ENCODE measurements around the gene UCK2. TPM values are rescaled to one million over a fixed set of nuclear protein-coding genes. Genes with fewer than 3 reads are reported as not detected.
"Not testable (repeated sequence)": the region's sequence is repeated elsewhere in the genome, so short reads cannot be mapped to it uniquely, and the experiment has no call there.

UCK2 gene
- total RNA-seq (2021; ENCODE audit: unreplicated experiment) (88.4 TPM), Bru-seq, nascent RNA (percentile 93 among the genes with signal in this experiment), BruChase-seq, experiment 1, labeled RNA remaining after a 6-hour chase (percentile 82 among the genes with signal in this experiment), BruChase-seq, experiment 2, labeled RNA remaining after a 2-hour chase (percentile 86 among the genes with signal in this experiment)
- 68.7 and 69.1 TPM in 2 replicates for polyA plus RNA-seq (2012)
- long read RNA-seq, full-length matches to known transcripts: 73 of 132 reads
- long read RNA-seq, partial matches to known transcripts: 22 of 132 reads
- long read RNA-seq, other reads (novel, unspliced or antisense): 37 of 132 reads

DNA sequence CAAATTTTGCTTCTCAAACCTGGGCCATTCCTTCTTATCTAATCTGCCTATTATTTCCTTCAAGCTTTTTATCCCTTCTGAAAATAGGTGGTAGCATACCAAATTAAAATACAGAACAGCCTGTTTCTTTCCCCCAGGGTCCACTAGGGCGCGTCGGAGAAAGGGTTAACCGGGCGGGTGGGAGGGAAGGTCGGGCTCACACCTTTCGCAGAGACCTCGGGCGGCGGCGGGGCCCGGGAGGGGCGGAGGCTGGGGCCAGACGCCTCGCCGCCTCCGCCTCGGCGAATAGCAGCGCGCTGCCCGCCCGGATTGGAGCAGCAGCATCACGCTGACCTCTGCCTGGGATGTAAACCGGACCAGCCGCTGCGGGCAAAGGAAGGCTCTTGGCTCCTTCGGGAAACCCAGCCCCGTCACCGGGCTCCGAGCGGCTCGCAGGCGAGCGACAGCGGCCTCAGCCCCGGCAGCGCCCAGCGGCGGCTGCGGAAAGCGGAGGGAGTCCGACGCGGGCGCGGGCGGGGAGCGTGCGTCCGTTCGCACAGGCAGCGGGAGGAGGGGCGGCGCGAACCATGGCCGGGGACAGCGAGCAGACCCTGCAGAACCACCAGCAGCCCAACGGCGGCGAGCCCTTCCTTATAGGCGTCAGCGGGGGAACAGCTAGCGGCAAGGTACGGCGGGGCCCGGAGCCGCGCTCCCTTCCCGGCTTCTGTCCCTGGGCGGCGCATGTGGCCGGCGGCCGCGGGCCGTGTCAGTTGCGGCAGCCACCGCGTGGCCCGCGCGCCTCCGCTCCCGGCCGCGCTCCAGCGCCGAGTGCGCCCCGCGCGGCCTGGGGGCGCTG lies at the start of gene UCK2:
TSS of gene UCK2 (plus strand) at position 347 of the 835 bp plus-strand sequence. CDS start at position 567, 220 bp downstream.
- ChIA-PET RAD21 (ENCODE audit: low non-redundant PET in 1 of 2, low total read pairs in 2 of 2, uncharacterized antibody in 2 of 2, unreplicated experiment in 2 of 2) (no interaction called here), CTCF (no interaction called here), POLR2A (interaction anchor here (0.6 kb wide), 1 partner anchor 1054 kb away, joined by 3 read pairs; no protein-coding TSS in a partner anchor)
- BruUV-seq (replicated peaks): no TSS peak
- Histone ChIP-seq H3K27me3 (ENCODE audit: insufficient read depth, low read length) (no peaks in the 10 kb centered on the region), H3K9me2 (ENCODE audit: insufficient read depth) (no peaks in the 10 kb centered on the region), H2AFZ (ENCODE audit: low read depth, low read length, poor library complexity, severe bottlenecking) (peak within 1 kb of the TSS; percentile 70), H3K36me3 (ENCODE audit: control insufficient read depth in 1 of 2, insufficient read depth in 2 of 2, low read length in 2 of 2) (peaks cover 0 to 6% of the 10 kb centered on the region in 2 experiments; a peak in 1 of 4 replicates), H3K4me3 (replicated peaks in 1 of 2; ENCODE audit: low read depth in 1 of 2, low read length in 2 of 2) (peak within 1 kb of the TSS; percentile 69 to 70), H4K20me1 (ENCODE audit: insufficient read depth) (peaks cover 7% of the 10 kb centered on the region; the same call in 1 of the 2 replicates), H3K27ac (ENCODE audit: low read depth, low read length) (peak within 1 kb of the TSS; percentile 90), H3K4me1 (ENCODE audit: control insufficient read depth in 1 of 2, insufficient read depth in 2 of 2, low read length in 2 of 2) (peaks cover 13 to 18% of the 10 kb centered on the region in 2 experiments; a peak in 3 of 4 replicates), H3K9ac (ENCODE audit: low read length) (peak within 1 kb of the TSS; percentile 96), H3K9me3 (ENCODE audit: control insufficient read depth in 1 of 2, insufficient read depth in 1 of 2, low read depth in 1 of 2, low read length in 2 of 2) (no peaks in the 10 kb centered on the region), H3K79me2 (ENCODE audit: insufficient read depth, low read length) (peaks cover 53% of the 10 kb centered on the region), H3K4me2 (ENCODE audit: low read length) (peak within 1 kb of the TSS; percentile 85)
- intact Hi-C loops (cut with micrococcal nuclease): loop anchor here (2.0 to 5.0 kb wide), 2 partner anchors 59 to 85 kb away; partner anchors contain the start of gene TMCO1
- TF ChIP-seq ELF1 (IDR thresholded peaks at IDR 0.05; ENCODE audit: borderline replicate concordance, low read depth) (no peak), TCF7L2 (IDR thresholded peaks at IDR 0.05; ENCODE audit: borderline replicate concordance, extremely low read depth, insufficient read depth, insufficient read length) (peak; percentile 15), ZFX (IDR thresholded peaks at IDR 0.05) (peak; percentile 90), POLR2AphosphoS5 (IDR thresholded peaks at IDR 0.05; ENCODE audit: low read depth, low read length) (peak; percentile 83), EGR1 (IDR thresholded peaks at IDR 0.05; ENCODE audit: low read depth) (0 out of 2 replicates have a peak, but pooled peaks have one; percentile 48), SIN3A (IDR thresholded peaks at IDR 0.05; ENCODE audit: low read depth) (no peak; the same call in 1 of the 2 replicates), POLR2A (IDR thresholded peaks at IDR 0.05; ENCODE audit: borderline replicate concordance, extremely low read depth, insufficient read depth, insufficient read length) (peak; percentile 84)
- TF ChIP-seq, protein P1, sequence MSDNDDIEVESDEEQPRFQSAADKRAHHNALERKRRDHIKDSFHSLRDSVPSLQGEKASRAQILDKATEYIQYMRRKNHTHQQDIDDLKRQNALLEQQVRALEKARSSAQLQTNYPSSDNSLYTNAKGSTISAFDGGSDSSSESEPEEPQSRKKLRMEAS (IDR thresholded peaks at IDR 0.05): peak; percentile 78
- ATAC-seq (peak; percentile 90), DNase-seq (ENCODE audit: low read depth, low spot score) (peak; percentile 58)

DNA sequence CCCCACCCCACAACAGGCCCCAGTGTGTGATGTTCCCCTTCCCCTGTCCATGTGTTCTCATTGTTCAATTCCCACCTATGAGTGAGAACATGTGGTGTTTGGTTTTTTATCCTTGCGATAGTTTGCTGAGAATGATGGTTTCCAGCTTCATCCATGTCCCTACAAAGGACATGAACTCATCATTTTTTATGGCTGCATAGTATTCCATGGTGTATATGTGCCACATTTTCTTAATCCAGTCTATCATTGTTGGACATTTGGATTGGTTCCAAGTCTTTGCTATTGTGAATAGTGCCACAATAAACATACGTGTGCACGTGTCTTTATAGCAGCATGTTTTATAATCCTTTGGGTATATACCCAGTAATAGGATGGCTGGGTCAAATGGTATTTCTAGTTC lies 49.2 kb upstream of the UCK2 start:
- BruUV-seq (replicated peaks); H2AFZ ChIP-seq (ENCODE audit: low read depth, low read length, poor library complexity, severe bottlenecking); H3K79me2 ChIP-seq (ENCODE audit: insufficient read depth, low read length); H4K20me1 ChIP-seq (ENCODE audit: insufficient read depth); CTCF ChIA-PET; intact Hi-C loops (cut with micrococcal nuclease); RAD21 ChIA-PET (ENCODE audit: low non-redundant PET in 1 of 2, low total read pairs in 2 of 2, uncharacterized antibody in 2 of 2, unreplicated experiment in 2 of 2); H3K9me3 ChIP-seq (ENCODE audit: control insufficient read depth in 1 of 2, insufficient read depth in 1 of 2, low read depth in 1 of 2, low read length in 2 of 2); H3K27ac ChIP-seq (ENCODE audit: low read depth, low read length); ATAC-seq; POLR2A ChIA-PET; H3K9me2 ChIP-seq (ENCODE audit: insufficient read depth); H3K9ac ChIP-seq (ENCODE audit: low read length); H3K4me3 ChIP-seq (replicated peaks in 1 of 2; ENCODE audit: low read depth in 1 of 2, low read length in 2 of 2); DNase-seq (ENCODE audit: low read depth, low spot score); H3K27me3 ChIP-seq (ENCODE audit: insufficient read depth, low read length); H3K36me3 ChIP-seq (ENCODE audit: control insufficient read depth in 1 of 2, insufficient read depth in 2 of 2, low read length in 2 of 2); H3K4me1 ChIP-seq (ENCODE audit: control insufficient read depth in 1 of 2, insufficient read depth in 2 of 2, low read length in 2 of 2); H3K4me2 ChIP-seq (ENCODE audit: low read length): not testable (repeated sequence)

DNA sequence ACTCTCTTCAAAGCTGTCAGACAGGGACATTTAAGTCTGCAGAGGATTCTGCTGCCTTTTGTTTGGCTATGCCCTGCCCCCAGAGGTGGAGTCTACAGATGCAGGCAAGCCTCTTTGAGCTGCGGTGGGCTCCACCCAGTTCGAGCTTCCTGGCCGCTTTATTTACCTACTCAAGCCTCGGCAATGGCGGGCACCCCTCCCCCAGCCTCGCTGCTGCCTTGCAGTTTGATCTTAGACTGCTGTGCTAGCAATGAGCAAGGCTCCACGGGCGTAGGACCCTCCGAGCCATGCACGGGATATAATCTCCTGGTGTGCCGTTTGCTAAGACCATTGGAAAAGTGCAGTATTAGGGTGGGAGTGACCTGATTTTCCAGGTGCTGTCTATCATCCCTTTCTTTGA lies 43.9 kb upstream of the UCK2 start:
- H4K20me1 ChIP-seq (ENCODE audit: insufficient read depth); H3K79me2 ChIP-seq (ENCODE audit: insufficient read depth, low read length); H3K4me3 ChIP-seq (replicated peaks in 1 of 2; ENCODE audit: low read depth in 1 of 2, low read length in 2 of 2); ATAC-seq; CTCF ChIA-PET; H3K4me2 ChIP-seq (ENCODE audit: low read length); DNase-seq (ENCODE audit: low read depth, low spot score); H3K36me3 ChIP-seq (ENCODE audit: control insufficient read depth in 1 of 2, insufficient read depth in 2 of 2, low read length in 2 of 2); RAD21 ChIA-PET (ENCODE audit: low non-redundant PET in 1 of 2, low total read pairs in 2 of 2, uncharacterized antibody in 2 of 2, unreplicated experiment in 2 of 2); H3K4me1 ChIP-seq (ENCODE audit: control insufficient read depth in 1 of 2, insufficient read depth in 2 of 2, low read length in 2 of 2); H3K27me3 ChIP-seq (ENCODE audit: insufficient read depth, low read length); intact Hi-C loops (cut with micrococcal nuclease); H3K9ac ChIP-seq (ENCODE audit: low read length); H3K9me2 ChIP-seq (ENCODE audit: insufficient read depth); H3K27ac ChIP-seq (ENCODE audit: low read depth, low read length); POLR2A ChIA-PET; H2AFZ ChIP-seq (ENCODE audit: low read depth, low read length, poor library complexity, severe bottlenecking); H3K9me3 ChIP-seq (ENCODE audit: control insufficient read depth in 1 of 2, insufficient read depth in 1 of 2, low read depth in 1 of 2, low read length in 2 of 2); BruUV-seq (replicated peaks): not testable (repeated sequence)

All from HCT116 (cell line).